Heart left ventricle (tissue), 16 donors: ENCODE results near the gene RPL18A. TPM values are rescaled to one million over a fixed set of nuclear protein-coding genes. Genes with fewer than 3 reads are reported as not detected.

ENCODE experiments used
- ATAC-seq, 4 donors: fragments of 200-7000 bp; cut with Tn5 transposase; one replicate each; pipeline ENCODE4 v1.9.1; 2020 to 2022; ENCODE audit warnings: moderate library complexity in 4 of 4, mild to moderate bottlenecking in 3 of 4, moderate number of reproducible peaks in 1 of 4
- DNase-seq, 5 donors: peaks; one replicate each; pipeline ENCODE4 v3.0.0-alpha.2; 2020
- H3K27ac ChIP-seq, 12 donors: fragments of 200-600 bp; sonication (generic) in 4 of 12; one replicate each; pipeline versions ENCODE4 v1.5.0 to v1.8.0; 2016 to 2022; ENCODE audit warnings: mild to moderate bottlenecking in 2 of 12
- H3K27me3 ChIP-seq, 9 donors: fragments of 200-600 bp; sonication (generic) in 2 of 9; one replicate each; pipeline versions ENCODE4 v1.5.1 to v1.8.0; 2016 to 2022; ENCODE audit warnings: mild to moderate bottlenecking in 3 of 9
- H3K36me3 ChIP-seq, 9 donors: fragments of 200-600 bp; sonication (generic) in 2 of 9; one replicate each; pipeline versions ENCODE4 v1.5.0 to v1.8.0; 2018 to 2022; ENCODE audit warnings: mild to moderate bottlenecking in 2 of 9
- H3K4me1 ChIP-seq, 12 donors: fragments of 200-600 bp; sonication (generic) in 4 of 12; one replicate each; pipeline versions ENCODE4 v1.5.0 to v1.8.0; 2016 to 2022; ENCODE audit warnings: mild to moderate bottlenecking in 3 of 12
- H3K4me3 ChIP-seq, 12 donors: fragments of 200-600 bp; sonication (generic) in 4 of 12; one replicate each; pipeline versions ENCODE4 v1.5.0 to v1.8.0; 2017 to 2022; ENCODE audit warnings: mild to moderate bottlenecking in 9 of 12, moderate library complexity in 4 of 12
- H3K9me3 ChIP-seq, 12 donors: fragments of 200-600 bp; sonication (generic) in 4 of 12; one replicate each; pipeline versions ENCODE4 v1.5.0 to v1.8.0; 2016 to 2022; ENCODE audit warnings: mild to moderate bottlenecking in 1 of 12
- CTCF ChIP-seq, 12 donors: fragments of 200-600 bp; sonication (generic) in 4 of 12; IDR thresholded peaks; one replicate each; pipeline versions ENCODE4 v1.5.0 to v1.8.0; 2018 to 2022; ENCODE audit warnings: antibody characterized with exemption in 12 of 12, mild to moderate bottlenecking in 5 of 12
- POLR2A ChIP-seq, 2 donors: fragments of 450-650 bp; IDR thresholded peaks; one replicate each; pipeline ENCODE4 v1.6.1; 2017; ENCODE audit warnings: antibody characterized with exemption in 2 of 2, mild to moderate bottlenecking in 2 of 2, moderate library complexity in 2 of 2
- WGBS, 4 donors: extraction: QIAGEN DNeasy Blood & Tissue Kit in 2 of 4; methylation state at CpG; one replicate each; pipeline versions ENCODE4 v1.1.5 to v1.1.7; 2013 to 2018; 5-methylcytosine and 5-hydroxymethylcytosine counted together
- intact Hi-C, 10 donors: fragments of 100-400 bp; cut with DNase I; formaldehyde crosslinking; loops; one replicate each; pipeline versions ENCODE4 v1.11.1 to v1.14.2; 2022
- polyA plus RNA-seq, 2 donors: library from polyadenylated mRNA; stranded (reverse); fragments of 200-250 nt; gene quantifications; one replicate each; pipeline ENCODE4 v1.2.3, GENCODE V29; 2013
- total RNA-seq, 9 donors: library from RNA; depleted of rRNA in 2 of 9; stranded (reverse); fragments of >200 nt in 2 of 9; fragmentation: NEBNext Ultra II Directional in 3 of 9; extraction: Animal tissue kit (Norgen Biotek cat#: 25700) in 3 of 9; gene quantifications; one replicate each; pipeline versions ENCODE4 v1.1.0 to v1.2.4, GENCODE V29; 2016 to 2023
- donor health status: ischemic (EF 13 %, LVEDD 7.1; RV severe dilation, severe dysfunction).
- donor health status: healthy with polysubstance abuse.
- donor health status: DM: no; HTN: yes; CAD: no.
- donor health status: DM: no; HTN: no; CAD: no.
- donor health status: ischemic (EF 25% LVEDD 6.9; RV normal size, moderate dysfunction).
- donor health status: ischemic (EF 25% LVEDD 5.7; RV mildly dilated, moderate dysfunction).
- donor health status: healthy.
- donor health status: DM: yes; HTN: yes; CAD: no.
- donor health status: ischemic (EF 35%, LVEDD 5.7; RV mildly dilated, moderate dysfunction).
- donor health status: nonischemic (EF 11% LVEDD 7.7; RV severe dilation, severe dysfunction).
- donor health status: DM: yes; HTN: yes; CAD: no.
- donor health status: PGD.
- donor health status: ischemic (EF 29% LVEDD 5.4; RV normal size, mild dysfunction).
- donor health status: nonischemic (EF 23%, LVEDD 6.1; RV moderate dilation, normal function).

RPL18A gene
- total and polyA plus RNA-seq, 11 donors, result 566 to 2,031 (median 765) TPM

DNA sequence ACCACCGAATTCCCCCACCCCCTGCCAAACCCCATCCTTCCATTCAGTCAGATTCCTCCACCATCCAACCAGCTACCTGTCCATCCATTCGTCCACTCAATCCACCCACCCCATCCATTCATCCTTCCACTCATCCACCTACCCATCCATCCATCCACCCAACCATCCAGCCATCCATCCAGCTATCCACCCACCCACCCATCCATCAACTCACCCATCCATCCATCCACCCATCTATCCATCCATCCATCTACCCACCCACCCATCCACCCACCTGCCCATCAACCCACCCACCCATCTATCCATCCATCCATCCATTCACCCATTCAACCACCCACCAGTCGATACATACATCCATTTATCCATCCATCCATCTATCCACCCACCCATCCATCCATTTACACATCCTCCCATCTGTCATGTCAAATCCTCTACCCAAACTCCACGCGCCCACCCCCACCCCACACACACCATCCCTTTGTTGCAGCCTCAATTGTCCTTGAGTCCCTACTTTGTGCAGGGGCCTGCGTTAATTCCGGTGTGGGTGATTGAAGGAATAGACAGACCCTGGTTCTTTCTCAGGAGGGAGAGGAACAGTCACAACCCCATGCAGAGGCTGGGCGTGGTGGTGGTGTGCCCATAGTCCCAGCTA lies 6.7 kb downstream of the RPL18A start:
- peaks cover 8 to 21% (median 17%) of the 10 kb centered on the region in 9 donors for H3K27me3 ChIP-seq
- TF ChIP-seq POLR2A (IDR thresholded peaks at IDR 0.05), result no peak
- no peak for TF ChIP-seq CTCF (IDR thresholded peaks at IDR 0.05)
- H3K4me1 ChIP-seq, result peaks cover 0 to 26% (median 4%) of the 10 kb centered on the region in 12 donors
- ATAC-seq (no peak), DNase-seq (no peak)
- peaks cover 0 to 49% (median 43%) of the 10 kb centered on the region in 9 donors for H3K36me3 ChIP-seq
- WGBS, 4 donors, result 87 to 93% (median 89%) methylated on average over 8 of the region's 8 CpGs
- H3K4me3 ChIP-seq, result no peak overlapping the region
- no peak overlapping the region for H3K27ac ChIP-seq
- H3K9me3 ChIP-seq, result no peaks in the 10 kb centered on the region
- intact Hi-C loops, result no loop called here

DNA sequence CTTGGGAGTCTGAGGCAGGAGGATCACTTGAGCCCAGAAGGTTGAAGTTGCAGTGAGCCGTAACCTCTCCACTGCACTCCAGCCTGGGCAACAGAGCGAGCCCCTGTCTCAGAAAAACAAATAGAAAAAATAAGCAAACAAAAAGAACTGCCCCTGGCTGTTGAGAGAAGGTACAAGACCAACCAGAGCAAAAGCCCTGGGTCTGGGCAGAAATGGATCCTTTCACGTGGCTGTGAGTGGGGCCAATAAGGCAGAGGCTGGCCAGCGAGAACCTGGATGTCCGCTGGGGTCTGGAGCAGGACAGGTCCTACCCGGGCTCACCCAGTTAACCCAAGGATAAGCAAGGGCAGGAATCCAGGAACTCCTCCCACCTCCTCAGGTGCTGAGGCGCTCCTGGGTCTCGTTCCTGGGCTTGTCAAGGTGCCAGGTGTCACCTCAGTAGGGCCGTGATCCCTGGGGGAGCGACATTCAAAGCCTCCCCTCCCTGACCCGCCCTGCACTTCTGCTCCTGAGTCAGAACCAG lies 7.3 kb downstream of the RPL18A start:
- no peak for ATAC-seq
- Histone ChIP-seq H3K4me1 (peaks cover 0 to 25% (median 3%) of the 10 kb centered on the region in 12 donors), H3K4me3 (no peak overlapping the region), H3K27me3 (peaks cover 13 to 27% (median 22%) of the 10 kb centered on the region in 9 donors), H3K27ac (no peak overlapping the region), H3K9me3 (no peaks in the 10 kb centered on the region), H3K36me3 (peaks cover 0 to 43% (median 37%) of the 10 kb centered on the region in 9 donors)
- TF ChIP-seq CTCF (IDR thresholded peaks at IDR 0.05), result no peak
- TF ChIP-seq POLR2A (IDR thresholded peaks at IDR 0.05), result no peak
- 72 to 84% (median 76%) methylated on average over 11 of the region's 11 CpGs for WGBS, 4 donors
- DNase-seq, result no peak
- intact Hi-C loops, result no loop called here

DNA sequence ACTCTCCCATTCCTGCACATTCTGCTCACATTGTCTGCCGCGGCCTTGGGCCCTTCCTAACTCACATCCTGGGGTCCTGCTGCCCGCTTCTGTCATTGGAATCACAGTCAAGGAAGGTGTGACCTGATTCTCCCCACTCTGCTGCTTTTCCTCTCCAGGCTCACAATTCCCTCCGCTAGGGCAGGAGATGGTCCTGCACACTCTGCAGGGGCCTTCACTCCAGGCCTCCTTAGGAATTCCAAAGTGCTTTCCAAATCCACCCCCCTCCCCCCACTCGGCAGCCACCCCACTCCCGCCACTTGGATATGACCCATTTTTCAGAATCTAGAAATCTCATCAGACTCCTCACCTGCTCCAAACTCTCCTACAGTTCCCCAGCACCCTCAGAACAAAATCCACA lies 9.0 kb downstream of the RPL18A start:
- H3K9me3 ChIP-seq, result no peaks in the 10 kb centered on the region
- no peak overlapping the region for H3K4me3 ChIP-seq
- intact Hi-C loops, result no loop called here
- peaks cover 30 to 43% (median 37%) of the 10 kb centered on the region in 9 donors for H3K27me3 ChIP-seq
- 56 to 76% (median 62%) methylated on average over 6 of the region's 6 CpGs for WGBS, 4 donors
- TF ChIP-seq POLR2A (IDR thresholded peaks at IDR 0.05) (no peak), CTCF (IDR thresholded peaks at IDR 0.05) (no peak)
- H3K27ac ChIP-seq, result no peak overlapping the region
- no peak for ATAC-seq
- DNase-seq, result no peak
- peaks cover 0 to 27% (median 21%) of the 10 kb centered on the region in 9 donors for H3K36me3 ChIP-seq
- peaks cover 0 to 26% (median 6%) of the 10 kb centered on the region in 12 donors for H3K4me1 ChIP-seq

DNA sequence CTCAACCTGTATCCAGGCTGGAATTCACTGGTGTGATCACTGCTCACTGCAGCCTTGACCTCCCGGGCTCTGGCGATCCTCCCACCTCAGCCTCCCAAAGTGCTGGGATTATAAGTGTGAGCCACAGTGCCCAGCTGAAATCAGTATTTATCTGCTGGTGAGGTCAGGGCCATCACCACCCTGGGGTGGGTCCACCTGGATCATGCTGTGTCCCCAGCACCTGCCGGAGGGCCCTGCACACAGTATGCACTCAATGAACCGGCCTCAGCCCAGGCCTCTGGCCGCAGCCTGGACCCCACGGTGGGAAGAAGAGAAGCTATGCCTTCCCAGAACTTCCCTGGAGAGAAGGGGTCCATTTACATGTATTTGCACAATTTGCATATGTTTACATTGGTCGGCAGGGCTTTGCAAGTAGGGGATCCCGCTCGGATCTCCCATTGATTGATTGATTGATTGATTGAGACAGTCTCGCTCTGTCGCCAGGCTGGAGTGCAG lies 9.5 kb downstream of the RPL18A start:
- Histone ChIP-seq H3K9me3 (no peaks in the 10 kb centered on the region), H3K4me3 (no peak overlapping the region), H3K27me3 (peaks cover 33 to 48% (median 41%) of the 10 kb centered on the region in 9 donors), H3K27ac (no peak overlapping the region), H3K4me1 (peaks cover 0 to 26% (median 6%) of the 10 kb centered on the region in 12 donors), H3K36me3 (peaks cover 0 to 22% (median 16%) of the 10 kb centered on the region in 9 donors)
- 38 to 61% (median 45%) methylated on average over 7 to 11 of the region's 11 CpGs for whole genome bisulfite sequencing, 4 donors
- ATAC-seq (no peak), DNase-seq (no peak)
- intact Hi-C loops, result no loop called here
- TF ChIP-seq POLR2A (IDR thresholded peaks at IDR 0.05) (no peak), CTCF (IDR thresholded peaks at IDR 0.05) (no peak)
